ENCODE results near the gene LSAMP. TPM values are rescaled to one million over a fixed set of nuclear protein-coding genes. Genes with fewer than 3 reads are reported as not detected.

Gene LSAMP
- total and polyA plus RNA-seq, 2 donors (not counting 1 experiment from before 2014, with no cell fraction given), result not detected

DNA sequence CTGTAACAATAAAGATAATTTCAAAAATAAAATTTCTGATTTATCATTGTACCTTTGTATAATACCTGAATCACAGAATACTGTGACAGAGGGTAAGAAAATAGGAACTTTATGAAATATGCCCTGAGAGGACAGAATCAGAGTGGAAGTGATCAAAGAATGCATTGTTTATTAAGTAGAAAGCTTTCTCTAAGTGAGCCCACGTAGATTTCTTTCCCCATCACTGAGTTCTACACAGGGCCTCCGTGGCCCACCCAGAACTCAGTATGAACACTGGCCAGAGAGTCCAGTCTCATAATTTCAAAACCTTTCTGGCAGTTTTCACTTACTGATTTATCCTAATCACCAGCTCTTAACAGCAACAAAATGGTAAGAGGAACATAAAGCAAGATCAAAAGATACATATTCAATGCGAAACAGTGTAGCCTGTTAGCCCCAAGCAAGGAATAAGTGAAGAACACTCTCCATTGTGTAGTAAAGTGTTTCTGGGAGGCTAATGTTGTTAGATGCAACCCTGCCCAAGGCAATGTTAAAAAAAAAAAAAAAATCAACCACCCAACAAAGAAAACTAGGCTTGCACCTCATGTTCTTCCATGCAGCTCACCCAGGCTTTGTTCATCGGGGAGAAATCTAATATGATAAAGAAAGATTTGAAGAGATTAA, 341.3 kb downstream of the LSAMP start:
- Histone ChIP-seq H3K36me3 (replicated peaks in 1 of 2; ENCODE audit: control extremely low read depth in 1 of 2, control insufficient read depth in 1 of 2, extremely low read depth in 1 of 2, insufficient read depth in 2 of 2, low read length in 1 of 2) (no peaks in the 10 kb centered on the region), H3K4me1 (ENCODE audit: control insufficient read depth in 2 of 2, insufficient read depth in 2 of 2, low read length in 2 of 2) (no peaks in the 10 kb centered on the region), H3K4me2 (replicated peaks; ENCODE audit: low read depth, low read length, poor library complexity, severe bottlenecking) (no peak overlapping the region), H3K27me3 (replicated peaks in 1 of 4; ENCODE audit: control extremely low read depth in 1 of 4, control insufficient read depth in 3 of 4, insufficient read depth in 4 of 4, low read length in 3 of 4) (no peaks in the 10 kb centered on the region), H3K9me3 (ENCODE audit: control extremely low read depth in 1 of 3, control insufficient read depth in 2 of 3, insufficient read depth in 1 of 3, low read length in 2 of 3) (no peaks in the 10 kb centered on the region), H3K79me2 (ENCODE audit: control insufficient read depth, insufficient read depth, low read length) (no peaks in the 10 kb centered on the region), H3K27ac (ENCODE audit: low read length in 2 of 2) (no peak overlapping the region), H4K20me1 (ENCODE audit: control insufficient read depth, insufficient read depth, low read length, poor library complexity, severe bottlenecking) (no peaks in the 10 kb centered on the region), H3K4me3 (ENCODE audit: control extremely low read depth in 1 of 5, extremely low read depth in 1 of 5, insufficient read depth in 1 of 5, low read depth in 2 of 5, low read length in 4 of 5) (no peak overlapping the region), H2AFZ (ENCODE audit: insufficient read depth, low read depth, low read length, poor library complexity, severe bottlenecking) (no peak overlapping the region), H3K9ac (ENCODE audit: low read length) (no peak overlapping the region)
- Mint-ChIP-seq H3K4me3 (no peak overlapping the region), H3K4me1 (no peaks in the 10 kb centered on the region), H3K9me3 (ENCODE audit: insufficient read depth) (no peaks in the 10 kb centered on the region), H3K27ac (no peak overlapping the region), H3K27me3 (no peaks in the 10 kb centered on the region)
- no peak for TF ChIP-seq EZH2 (IDR thresholded peaks at IDR 0.05; ENCODE audit: borderline replicate concordance, insufficient read depth, low read depth, low read length, poor library complexity, severe bottlenecking)
- no peak for TF ChIP-seq CTCF (IDR thresholded peaks at IDR 0.05)
- intact Hi-C loops (cut with micrococcal nuclease), result no loop called here
- ChIA-PET POLR2A (no interaction called here), CTCF (no interaction called here)
- WGBS (ENCODE audit: insufficient coverage), result 88% methylated on average over 2 of the region's 4 CpGs
- DNase-seq (no peak), ATAC-seq (ENCODE audit: low read depth) (no peak)

GRCh38 chr3:116102037-116102436, 343.2 kb downstream of the LSAMP start:
- H3K27ac Mint-ChIP-seq, result no peak overlapping the region
- no peak for ATAC-seq (ENCODE audit: low read depth)
- no peak overlapping the region for H3K4me2 ChIP-seq (replicated peaks; ENCODE audit: low read depth, low read length, poor library complexity, severe bottlenecking)
- no peaks in the 10 kb centered on the region for H3K4me1 ChIP-seq (ENCODE audit: control insufficient read depth in 2 of 2, insufficient read depth in 2 of 2, low read length in 2 of 2)
- no peaks in the 10 kb centered on the region for H3K27me3 ChIP-seq (replicated peaks in 1 of 4; ENCODE audit: control extremely low read depth in 1 of 4, control insufficient read depth in 3 of 4, insufficient read depth in 4 of 4, low read length in 3 of 4)
- no peaks in the 10 kb centered on the region for H4K20me1 ChIP-seq (ENCODE audit: control insufficient read depth, insufficient read depth, low read length, poor library complexity, severe bottlenecking)
- ChIA-PET CTCF (no interaction called here), POLR2A (no interaction called here)
- no peaks in the 10 kb centered on the region for H3K36me3 ChIP-seq (replicated peaks in 1 of 2; ENCODE audit: control extremely low read depth in 1 of 2, control insufficient read depth in 1 of 2, extremely low read depth in 1 of 2, insufficient read depth in 2 of 2, low read length in 1 of 2)
- H3K9ac ChIP-seq (ENCODE audit: low read length), result no peak overlapping the region
- no peak overlapping the region for H2AFZ ChIP-seq (ENCODE audit: insufficient read depth, low read depth, low read length, poor library complexity, severe bottlenecking)
- H3K9me3 Mint-ChIP-seq (ENCODE audit: insufficient read depth), result no peaks in the 10 kb centered on the region
- H3K27me3 Mint-ChIP-seq, result no peaks in the 10 kb centered on the region
- DNase-seq, result no peak
- no peak overlapping the region for H3K27ac ChIP-seq (ENCODE audit: low read length in 2 of 2)
- no peaks in the 10 kb centered on the region for H3K4me1 Mint-ChIP-seq
- intact Hi-C loops (cut with micrococcal nuclease), result no loop called here
- no peaks in the 10 kb centered on the region for H3K9me3 ChIP-seq (ENCODE audit: control extremely low read depth in 1 of 3, control insufficient read depth in 2 of 3, insufficient read depth in 1 of 3, low read length in 2 of 3)
- H3K79me2 ChIP-seq (ENCODE audit: control insufficient read depth, insufficient read depth, low read length), result no peaks in the 10 kb centered on the region
- no peak overlapping the region for H3K4me3 Mint-ChIP-seq
- no peak overlapping the region for H3K4me3 ChIP-seq (ENCODE audit: control extremely low read depth in 1 of 5, extremely low read depth in 1 of 5, insufficient read depth in 1 of 5, low read depth in 2 of 5, low read length in 4 of 5)
- TF ChIP-seq EZH2 (IDR thresholded peaks at IDR 0.05; ENCODE audit: borderline replicate concordance, insufficient read depth, low read depth, low read length, poor library complexity, severe bottlenecking), result no peak
- TF ChIP-seq CTCF (IDR thresholded peaks at IDR 0.05), result no peak
